Esophagus squamous epithelium (tissue), 4 donors: Measurements from ENCODE around the gene ROPN1.

Experiments
- POLR2A ChIP-seq, 4 donors: fragments of 450-650 bp; IDR thresholded peaks; one replicate each; pipeline ENCODE4 v1.6.1; 2017; ENCODE audit warnings: antibody characterized with exemption in 4 of 4, mild to moderate bottlenecking in 4 of 4, moderate library complexity in 3 of 4
- TF ChIP-seq, protein P1 (sequence below), 6 experiments: fragments of 450-650 bp in 4 of 6; fragments of 200-600 bp in 2 of 6; sonication (generic) in 2 of 6; IDR thresholded peaks; one replicate each; pipeline ENCODE4 v1.5.1; 2016 to 2019; ENCODE audit warnings: antibody characterized with exemption in 6 of 6, mild to moderate bottlenecking in 4 of 6, moderate library complexity in 4 of 6

GRCh38 chr3:123939706-123940105 is 52.2 kb downstream of the ROPN1 start:
- TF ChIP-seq, protein P1, sequence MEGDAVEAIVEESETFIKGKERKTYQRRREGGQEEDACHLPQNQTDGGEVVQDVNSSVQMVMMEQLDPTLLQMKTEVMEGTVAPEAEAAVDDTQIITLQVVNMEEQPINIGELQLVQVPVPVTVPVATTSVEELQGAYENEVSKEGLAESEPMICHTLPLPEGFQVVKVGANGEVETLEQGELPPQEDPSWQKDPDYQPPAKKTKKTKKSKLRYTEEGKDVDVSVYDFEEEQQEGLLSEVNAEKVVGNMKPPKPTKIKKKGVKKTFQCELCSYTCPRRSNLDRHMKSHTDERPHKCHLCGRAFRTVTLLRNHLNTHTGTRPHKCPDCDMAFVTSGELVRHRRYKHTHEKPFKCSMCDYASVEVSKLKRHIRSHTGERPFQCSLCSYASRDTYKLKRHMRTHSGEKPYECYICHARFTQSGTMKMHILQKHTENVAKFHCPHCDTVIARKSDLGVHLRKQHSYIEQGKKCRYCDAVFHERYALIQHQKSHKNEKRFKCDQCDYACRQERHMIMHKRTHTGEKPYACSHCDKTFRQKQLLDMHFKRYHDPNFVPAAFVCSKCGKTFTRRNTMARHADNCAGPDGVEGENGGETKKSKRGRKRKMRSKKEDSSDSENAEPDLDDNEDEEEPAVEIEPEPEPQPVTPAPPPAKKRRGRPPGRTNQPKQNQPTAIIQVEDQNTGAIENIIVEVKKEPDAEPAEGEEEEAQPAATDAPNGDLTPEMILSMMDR (IDR thresholded peaks at IDR 0.05), result no peak
- TF ChIP-seq POLR2A (IDR thresholded peaks at IDR 0.05), result no peak
